Fibroblast of pulmonary artery (primary cell): ENCODE measurements around the gene SORCS2.

Source experiments
- DNase-seq: peaks from one replicate; pipeline ENCODE4 v3.0.0-alpha.2; 2010; ENCODE audit warnings: low read depth
- H3K4me3 ChIP-seq: replicated peaks from 2 replicates; pipeline ENCODE4 v1.5.1; 2011; ENCODE audit warnings: low read depth, mild to moderate bottlenecking, control low read depth, low read length, moderate library complexity
- CTCF ChIP-seq: IDR thresholded peaks from 2 replicates; pipeline ENCODE4 v1.5.1; 2011; ENCODE audit warnings: mild to moderate bottlenecking, control low read depth, low read length, inconsistent platforms; ENCODE audit errors: missing control alignments

Gene SORCS2

GRCh38 chr4:7261087-7261486, 68.7 kb downstream of the SORCS2 start:
- DNase-seq, result no peak
- no peak overlapping the region for H3K4me3 ChIP-seq
- TF ChIP-seq CTCF, result no peak

- H3K4me3 ChIP-seq, result no peak overlapping the region
- no peak for DNase-seq
- no peak for TF ChIP-seq CTCF
Observed at GRCh38 chr4:7261536-7261935, 69.2 kb downstream of the SORCS2 start.

DNA sequence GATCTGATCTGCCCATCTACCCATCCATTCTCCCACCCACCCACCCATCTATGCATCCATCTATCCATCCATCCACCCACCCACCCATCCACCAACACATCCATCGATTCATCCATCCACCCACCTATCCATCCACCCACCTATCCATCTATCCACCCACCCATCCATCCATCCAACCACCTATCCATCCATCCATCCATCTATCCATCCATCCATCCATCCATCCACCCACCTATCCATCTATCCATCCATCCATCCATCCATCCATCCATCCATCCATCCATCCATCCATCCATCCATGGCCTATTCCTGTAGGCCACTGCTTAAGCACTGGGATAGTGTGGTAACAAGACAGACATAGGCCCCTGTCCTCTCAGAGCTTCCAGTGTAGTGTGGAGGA, 69.8 kb downstream of the SORCS2 start:
- TF ChIP-seq CTCF, result no peak
- no peak for DNase-seq
- no peak overlapping the region for H3K4me3 ChIP-seq

DNA sequence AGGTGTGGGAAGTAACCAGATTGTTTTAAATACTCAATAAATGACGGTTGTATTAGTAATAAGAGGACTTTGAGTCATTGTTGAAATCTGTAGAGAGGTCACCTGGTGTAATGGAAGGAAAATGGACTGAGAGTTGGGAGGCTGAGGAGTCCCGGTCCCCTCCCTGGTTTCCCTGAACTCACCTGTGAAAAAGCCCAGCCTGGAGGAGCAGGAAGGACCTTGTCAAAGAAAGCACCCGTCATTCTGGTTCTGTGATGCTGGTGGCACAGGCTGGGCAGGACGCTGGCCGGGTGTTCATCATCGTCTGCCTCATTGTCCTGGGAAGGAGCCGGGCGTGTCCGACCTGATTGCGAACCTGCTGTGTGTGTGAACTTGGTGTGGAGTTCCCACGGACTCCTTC, 70.8 kb downstream of the SORCS2 start:
- TF ChIP-seq CTCF, result no peak
- DNase-seq, result no peak
- no peak overlapping the region for H3K4me3 ChIP-seq

DNA sequence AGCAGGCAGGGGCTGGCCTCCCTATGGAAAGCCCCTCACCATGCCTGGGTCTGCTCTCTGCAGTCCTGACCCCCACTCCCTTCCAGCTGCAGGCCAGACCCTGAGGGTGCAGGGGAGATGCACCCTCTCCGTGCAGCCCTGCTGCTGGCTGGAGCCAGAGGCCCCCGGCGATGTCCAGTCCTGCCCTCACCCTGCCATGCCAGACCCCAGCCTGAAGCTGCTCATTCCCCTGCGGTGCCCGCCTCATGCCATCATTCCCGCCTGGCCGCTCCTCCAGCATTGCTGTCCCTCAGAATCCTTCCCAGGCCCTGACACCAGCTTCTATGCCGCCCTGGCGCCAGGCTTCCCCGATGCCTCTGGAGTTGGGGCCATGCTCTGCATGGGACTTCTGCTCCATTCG, 72.4 kb downstream of the SORCS2 start:
- no peak for TF ChIP-seq CTCF
- H3K4me3 ChIP-seq, result no peak overlapping the region
- no peak for DNase-seq

DNA sequence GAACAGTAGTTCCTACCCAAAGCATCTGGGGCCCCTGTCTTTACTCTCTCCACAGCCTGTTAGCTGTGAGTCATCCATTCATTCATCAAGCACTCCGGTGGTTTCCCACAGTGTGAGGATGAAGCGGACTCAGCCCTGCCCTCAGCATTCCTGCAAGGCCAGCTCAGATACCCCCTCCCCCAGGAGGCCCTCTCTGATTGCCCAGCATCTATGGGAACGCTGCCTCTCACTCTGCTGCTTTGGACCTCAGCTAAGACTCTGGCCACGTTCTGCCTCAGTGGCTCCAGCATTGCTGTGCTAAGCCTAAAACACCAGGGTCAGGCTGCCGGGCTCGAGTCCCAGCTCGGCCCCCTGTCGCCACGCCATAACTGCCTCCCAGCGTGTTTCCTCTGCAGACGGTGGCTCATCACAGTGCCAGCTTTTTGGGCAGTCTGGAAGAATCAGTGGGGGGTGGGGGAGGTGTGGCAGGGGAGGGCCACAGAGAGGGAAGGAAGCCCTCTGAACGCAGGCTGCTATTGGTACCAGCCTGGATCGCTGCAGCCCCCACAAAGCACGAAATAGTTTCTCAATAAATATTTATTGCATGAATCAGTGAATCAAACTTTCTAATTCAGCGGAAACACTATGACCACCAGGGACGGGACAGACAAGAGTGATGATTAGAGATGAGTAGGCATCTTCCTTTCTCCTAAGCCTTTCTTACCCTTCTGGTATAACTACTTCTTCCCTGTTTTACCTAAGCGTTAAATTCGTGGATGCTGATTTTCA, 74.4 kb downstream of the SORCS2 start:
- no peak overlapping the region for H3K4me3 ChIP-seq
- TF ChIP-seq CTCF, result no peak
- DNase-seq, result peak; percentile 63

DNA sequence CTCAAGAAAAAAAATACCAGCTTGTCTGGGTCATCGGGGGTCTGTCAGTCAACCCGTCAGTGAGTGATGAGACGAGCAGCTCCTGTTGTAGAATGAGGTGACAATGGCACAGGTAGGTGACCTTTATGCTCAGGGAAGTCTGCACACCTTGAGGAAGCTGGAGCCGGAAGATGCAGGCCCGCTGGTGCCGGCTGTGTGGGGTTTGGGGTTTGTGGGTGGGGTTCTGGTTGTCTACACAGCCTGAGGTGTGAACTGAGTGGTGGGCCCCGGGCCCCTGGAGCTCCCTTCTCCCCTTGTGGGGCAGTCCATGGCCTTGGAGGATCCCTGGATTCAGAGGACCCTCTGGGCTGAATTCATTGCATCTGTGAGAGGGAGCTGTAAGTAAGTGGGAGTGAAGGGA, 75.5 kb downstream of the SORCS2 start:
- no peak for DNase-seq
- no peak for TF ChIP-seq CTCF
- no peak overlapping the region for H3K4me3 ChIP-seq
